GM23338 (cell line): ENCODE data around the gene DRD4.

Experiments used
- CTCF ChIP-seq, 2 experiments: fragments of 200-600 bp in 1 of 2; sonication (generic) in 1 of 2; conservative IDR thresholded peaks; 2 replicates each; pipeline versions ENCODE4 v1.5.1 to v1.6.1; 2016 to 2017; ENCODE audit warnings: antibody characterized with exemption in 2 of 2, low read depth in 2 of 2, mild to moderate bottlenecking in 2 of 2, moderate library complexity in 1 of 2
- EZH2 ChIP-seq: fragments of 200-600 bp; sonication (generic); IDR thresholded peaks from one replicate; pipeline ENCODE4 v1.8.0; 2017; ENCODE audit warnings: antibody characterized with exemption, mild to moderate bottlenecking, low read depth; ENCODE audit not compliant: unreplicated experiment
- EZH2phosphoT487 ChIP-seq: fragments of 200-600 bp; sonication (generic); IDR thresholded peaks from one replicate; pipeline ENCODE4 v1.8.1; 2018; ENCODE audit warnings: antibody characterized with exemption; ENCODE audit not compliant: unreplicated experiment
- JUNB ChIP-seq: IDR thresholded peaks from one replicate; pipeline ENCODE4 v1.6.1; 2016; ENCODE audit warnings: antibody characterized with exemption; ENCODE audit not compliant: unreplicated experiment
- POLR2AphosphoS5 ChIP-seq: IDR thresholded peaks from 2 replicates; pipeline ENCODE4 v1.6.1; 2016; ENCODE audit warnings: antibody characterized with exemption, low read depth
- REST ChIP-seq: IDR thresholded peaks from one replicate; pipeline ENCODE4 v1.6.1; 2018; ENCODE audit warnings: antibody characterized with exemption; ENCODE audit not compliant: unreplicated experiment
- STAT1 ChIP-seq: IDR thresholded peaks from one replicate; pipeline ENCODE4 v1.6.1; 2016; ENCODE audit warnings: antibody characterized with exemption; ENCODE audit not compliant: unreplicated experiment

GRCh38 chr11:620935-621814 is 15.9 kb upstream of the DRD4 start:
- TF ChIP-seq CTCF (conservative IDR thresholded peaks at IDR 0.05; ENCODE audit: low read depth in 2 of 2) (no peak), POLR2AphosphoS5 (no peak), EZH2 (no peak), EZH2phosphoT487 (no peak), REST (no peak), JUNB (no peak), STAT1 (no peak)
